Ectodermal cell (in vitro differentiated cells): Measurements from ENCODE around the gene FSD1.

ENCODE experiments used
- H3K27ac ChIP-seq: 2 replicates; pipeline ENCODE4 v1.7.0; 2013; ENCODE audit warnings: mild to moderate bottlenecking, low read depth, low read length; ENCODE audit not compliant: insufficient read depth, poor library complexity, severe bottlenecking
- H3K27me3 ChIP-seq: 2 replicates; pipeline ENCODE4 v1.7.0; 2013; ENCODE audit warnings: mild to moderate bottlenecking, low read length; ENCODE audit not compliant: insufficient read depth, control insufficient read depth, poor library complexity, severe bottlenecking
- H3K36me3 ChIP-seq: one replicate; pipeline ENCODE4 v1.7.0; 2013; ENCODE audit warnings: low read length; ENCODE audit not compliant: control insufficient read depth, insufficient read depth
- H3K4me1 ChIP-seq: one replicate; pipeline ENCODE4 v1.7.0; 2013; ENCODE audit warnings: low read length; ENCODE audit not compliant: control insufficient read depth, insufficient read depth
- H3K4me3 ChIP-seq: 2 replicates; pipeline ENCODE4 v1.7.0; 2013; ENCODE audit warnings: low read depth, low read length, control low read depth; ENCODE audit not compliant: insufficient read depth
- H3K9me3 ChIP-seq: 2 replicates; pipeline ENCODE4 v1.7.0; 2013; ENCODE audit warnings: mild to moderate bottlenecking, low read length, moderate library complexity; ENCODE audit not compliant: control insufficient read depth
- WGBS, 2 experiments: methylation state at CpG; one replicate each; pipeline ENCODE4 v1.1.7; 2013; ENCODE audit warnings: missing lambda C conversion rate in 2 of 2; 5-methylcytosine and 5-hydroxymethylcytosine counted together

The FSD1 gene

DNA sequence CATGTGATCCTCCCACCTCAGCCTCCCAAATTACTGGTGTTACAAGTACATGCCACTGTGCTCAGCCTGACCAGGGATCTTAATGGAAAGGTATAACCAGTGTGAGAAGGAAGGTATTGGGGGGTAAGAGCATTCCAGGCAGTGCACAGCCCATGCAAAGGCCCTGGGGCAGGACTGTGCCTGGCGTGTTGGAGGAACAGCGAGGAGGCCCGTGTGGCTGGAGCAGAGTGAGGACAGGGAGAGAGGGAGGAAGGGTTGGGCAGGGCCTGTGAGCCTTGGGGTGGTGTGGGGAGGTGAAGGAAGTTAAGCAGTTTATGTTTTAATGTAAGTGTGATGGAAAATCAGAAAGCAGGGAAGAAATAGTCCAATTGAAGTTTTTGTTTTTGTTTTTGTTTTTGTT lies 3.8 kb upstream of the FSD1 start:
- H3K4me1 ChIP-seq = peaks cover 4% of the 10 kb centered on the region
- 94 to 95% methylated on average over 3 of the region's 3 CpGs for WGBS, 2 experiments
- H3K9me3 ChIP-seq = no peaks in the 10 kb centered on the region
- H3K27ac ChIP-seq = no peak overlapping the region
- H3K27me3 ChIP-seq = no peaks in the 10 kb centered on the region
- H3K36me3 ChIP-seq = no peaks in the 10 kb centered on the region
- no peak overlapping the region for H3K4me3 ChIP-seq

DNA sequence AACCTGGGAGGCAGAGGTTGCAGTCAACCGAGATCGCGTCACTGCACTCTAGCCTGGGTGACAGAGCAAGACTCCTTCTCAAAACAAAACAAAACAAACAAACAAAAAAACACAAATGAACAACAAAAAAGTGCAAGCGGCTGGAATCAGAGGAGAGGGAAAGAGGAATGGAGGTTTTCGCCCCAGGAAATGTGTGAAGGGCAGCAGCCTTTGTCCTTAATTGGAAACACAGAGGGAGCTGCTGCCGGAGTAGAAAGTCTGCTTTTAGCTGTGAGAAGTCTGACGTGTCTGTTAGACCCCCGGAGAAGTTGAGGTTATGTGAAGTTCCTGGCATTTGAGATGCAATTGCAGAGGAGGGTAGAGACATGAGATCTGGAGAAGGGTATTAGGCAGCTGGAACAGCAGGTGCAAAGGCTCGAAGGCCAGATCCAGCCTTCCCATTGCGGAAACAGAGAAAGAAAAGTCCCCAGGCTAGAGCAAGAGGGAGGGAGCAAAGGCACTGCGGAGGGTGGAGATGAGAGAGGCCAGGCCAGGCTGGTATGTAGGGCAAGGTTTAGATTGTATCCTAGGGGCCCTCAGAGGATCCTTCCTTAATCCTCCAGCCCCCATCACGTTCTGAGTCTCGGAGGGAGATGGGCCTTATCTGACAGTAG lies 2.7 kb upstream of the FSD1 start:
- H3K4me1 ChIP-seq = peaks cover 4% of the 10 kb centered on the region
- H3K27ac ChIP-seq = no peak overlapping the region
- H3K9me3 ChIP-seq = no peaks in the 10 kb centered on the region
- no peaks in the 10 kb centered on the region for H3K27me3 ChIP-seq
- H3K4me3 ChIP-seq = no peak overlapping the region
- peaks cover 4% of the 10 kb centered on the region for H3K36me3 ChIP-seq
- WGBS, 2 experiments = 52 to 54% methylated on average over 11 to 13 of the region's 13 CpGs

DNA sequence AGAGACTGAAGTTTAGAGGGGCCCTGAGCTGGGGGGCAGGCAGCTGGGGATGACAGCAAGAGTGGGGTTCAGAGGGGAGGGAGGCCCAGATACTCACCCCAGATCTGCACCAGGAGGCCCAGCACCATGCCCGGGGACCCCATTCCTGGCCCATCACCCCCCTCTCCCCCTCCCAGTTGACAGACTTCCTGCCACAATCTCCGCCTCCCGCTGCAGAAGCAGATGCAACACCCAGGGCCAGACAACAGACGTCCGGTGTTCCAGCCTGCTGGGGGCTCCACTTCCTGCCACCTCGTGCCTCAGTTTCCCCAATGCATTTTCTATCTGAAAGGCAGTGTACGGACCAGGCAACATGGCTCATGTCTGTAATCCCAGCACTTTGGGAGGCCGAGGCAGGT lies 2.2 kb upstream of the FSD1 start, which contains the start of gene TMIGD2:
Gene TMIGD2, minus strand, starts transcription at position 147 of the 398 bp plus-strand sequence. Its CDS starts 4 bp downstream, at position 143.
- WGBS, 2 experiments = 85 to 86% methylated on average over 8 of the region's 8 CpGs
- H3K27me3 ChIP-seq = no peaks in the 10 kb centered on the region
- peaks cover 4% of the 10 kb centered on the region for H3K36me3 ChIP-seq
- no peak within 1 kb of the TSS for H3K4me3 ChIP-seq
- no peak within 1 kb of the TSS for H3K27ac ChIP-seq
- no peaks in the 10 kb centered on the region for H3K9me3 ChIP-seq
- H3K4me1 ChIP-seq = peaks cover 4% of the 10 kb centered on the region

DNA sequence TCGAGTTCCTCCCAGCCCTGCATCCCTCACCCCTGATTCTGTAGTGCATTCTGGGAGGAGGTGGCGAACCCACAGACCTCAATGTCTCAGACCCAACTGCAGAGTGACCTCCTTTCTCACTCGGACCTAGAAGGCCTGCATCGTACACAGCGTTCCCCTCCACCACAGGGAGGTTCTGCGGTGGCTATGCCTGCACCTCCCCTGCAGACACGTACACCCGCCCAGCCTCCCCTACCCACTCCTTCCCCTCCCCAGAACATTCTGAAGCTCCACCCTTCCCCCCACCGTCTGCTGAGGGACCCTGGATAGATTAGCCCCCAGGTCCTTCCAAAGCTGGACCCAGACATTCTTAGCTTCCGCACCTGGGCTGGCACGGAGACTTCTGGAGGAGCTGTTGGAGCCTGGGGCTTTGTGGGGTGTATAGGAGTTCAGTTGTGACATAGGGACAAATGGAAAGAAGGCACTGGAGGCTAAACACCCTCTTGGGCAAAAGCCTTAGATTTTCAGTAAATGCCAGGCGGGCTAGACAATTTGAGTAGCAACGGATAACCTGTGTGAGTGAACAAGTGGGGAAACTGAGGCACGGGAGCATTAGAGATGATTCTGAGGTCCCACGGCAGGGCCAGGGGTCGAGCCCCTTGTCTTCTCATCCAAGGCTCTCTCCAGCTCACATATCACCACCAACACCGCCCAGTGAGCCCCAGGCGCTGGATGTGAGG lies 420 bp upstream of the FSD1 start:
- Histone ChIP-seq H3K4me1 (peaks cover 4% of the 10 kb centered on the region), H3K27me3 (no peaks in the 10 kb centered on the region), H3K9me3 (no peaks in the 10 kb centered on the region), H3K4me3 (peak overlapping the region; percentile 53), H3K27ac (no peak overlapping the region), H3K36me3 (peaks cover 4% of the 10 kb centered on the region)
- 65 to 68% methylated on average over 18 of the region's 18 CpGs for WGBS, 2 experiments

DNA sequence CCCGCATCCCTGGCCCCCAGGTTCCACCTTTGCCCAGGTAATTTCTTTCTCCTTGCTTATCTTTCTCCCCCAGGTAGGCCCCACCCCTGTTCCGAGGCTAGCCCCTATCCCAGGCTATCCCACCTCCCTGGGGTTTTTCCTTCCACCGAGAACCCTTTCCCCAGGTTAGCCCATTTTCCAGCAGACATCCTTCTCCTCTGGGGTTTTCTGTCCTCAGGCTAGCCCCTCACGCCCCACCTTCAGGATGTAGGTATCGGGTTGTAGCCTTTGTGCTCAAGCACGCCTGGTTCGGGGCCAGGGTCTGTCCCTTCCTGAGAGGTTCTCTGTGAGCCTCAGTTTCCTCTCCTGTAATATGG lies 837 bp downstream of the FSD1 start:
- H3K9me3 ChIP-seq = no peaks in the 10 kb centered on the region
- WGBS, 2 experiments = 80 to 81% methylated on average over 7 of the region's 7 CpGs
- H3K27me3 ChIP-seq = no peaks in the 10 kb centered on the region
- H3K4me3 ChIP-seq = peak overlapping the region; percentile 53
- peaks cover 6% of the 10 kb centered on the region for H3K36me3 ChIP-seq
- H3K4me1 ChIP-seq = peaks cover 4% of the 10 kb centered on the region
- no peak overlapping the region for H3K27ac ChIP-seq

DNA sequence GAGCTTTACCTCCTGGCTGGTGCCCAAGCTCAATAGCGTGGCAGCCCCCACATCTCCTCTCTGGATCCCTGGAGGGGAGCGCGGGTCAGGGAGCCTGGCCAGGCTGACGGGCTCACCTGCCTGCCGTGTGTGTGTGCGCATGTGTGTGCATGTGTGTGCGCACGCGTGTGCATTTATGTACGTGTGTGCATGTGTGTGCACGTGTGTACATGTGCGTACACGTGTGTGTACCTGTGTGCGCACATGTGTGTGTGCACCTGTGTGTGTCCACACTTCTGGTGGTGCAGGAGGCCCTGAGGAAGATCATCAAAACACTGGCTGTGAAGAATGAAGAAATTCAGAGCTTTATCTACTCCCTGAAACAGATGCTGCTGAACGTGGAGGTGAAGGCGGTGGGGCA lies 1.3 kb downstream of the FSD1 start:
- peaks cover 4% of the 10 kb centered on the region for H3K4me1 ChIP-seq
- H3K36me3 ChIP-seq = peaks cover 10% of the 10 kb centered on the region
- WGBS, 2 experiments = 94 to 96% methylated on average over 16 of the region's 16 CpGs
- no peaks in the 10 kb centered on the region for H3K9me3 ChIP-seq
- no peaks in the 10 kb centered on the region for H3K27me3 ChIP-seq
- H3K27ac ChIP-seq = no peak overlapping the region
- H3K4me3 ChIP-seq = no peak overlapping the region

DNA sequence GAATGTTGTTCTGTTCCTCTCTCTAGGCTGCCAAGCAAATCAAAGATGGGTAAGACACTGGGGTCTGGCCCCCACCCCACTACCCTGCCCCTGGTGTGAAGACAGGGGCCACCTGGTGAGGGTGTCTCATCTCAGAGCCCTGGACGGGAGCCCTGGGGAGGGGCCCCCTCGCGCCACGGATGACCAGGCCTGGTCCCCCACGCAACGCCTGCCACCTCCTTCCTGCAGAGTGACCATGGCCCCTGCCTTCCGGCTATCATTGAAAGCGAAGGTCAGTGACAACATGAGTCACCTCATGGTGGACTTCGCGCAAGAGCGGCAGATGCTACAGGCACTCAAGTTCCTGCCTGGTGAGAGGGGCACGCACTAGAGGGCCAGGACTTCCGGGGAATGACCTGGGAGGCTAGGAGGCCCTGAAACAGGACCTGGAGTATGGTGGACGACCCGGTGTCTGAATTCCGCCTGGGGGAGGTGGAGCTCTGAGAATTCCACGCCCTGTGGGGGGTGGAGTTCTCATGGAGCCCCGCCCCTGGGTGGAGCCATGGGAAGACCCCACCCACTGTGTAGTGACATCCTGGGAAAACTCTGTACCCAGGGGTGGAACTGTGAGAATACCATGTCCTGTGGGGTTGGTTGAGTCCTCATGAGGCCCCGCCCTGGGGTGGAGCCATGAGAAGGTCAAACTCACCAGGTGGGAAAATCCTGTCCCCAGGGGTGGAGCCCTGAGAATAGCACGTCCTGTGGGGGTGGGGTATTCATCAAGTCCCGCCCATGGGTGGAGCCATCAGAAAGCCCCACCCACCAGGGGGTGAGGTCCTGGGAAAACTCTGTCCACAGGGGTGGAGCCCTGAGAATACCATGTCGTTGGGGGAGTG lies 6.1 kb downstream of the FSD1 start:
- no peaks in the 10 kb centered on the region for H3K9me3 ChIP-seq
- H3K4me3 ChIP-seq = no peak overlapping the region
- H3K27me3 ChIP-seq = no peaks in the 10 kb centered on the region
- H3K36me3 ChIP-seq = peaks cover 28% of the 10 kb centered on the region
- H3K4me1 ChIP-seq = no peaks in the 10 kb centered on the region
- 94% methylated on average over 22 of the region's 22 CpGs for WGBS, 2 experiments
- H3K27ac ChIP-seq = no peak overlapping the region

DNA sequence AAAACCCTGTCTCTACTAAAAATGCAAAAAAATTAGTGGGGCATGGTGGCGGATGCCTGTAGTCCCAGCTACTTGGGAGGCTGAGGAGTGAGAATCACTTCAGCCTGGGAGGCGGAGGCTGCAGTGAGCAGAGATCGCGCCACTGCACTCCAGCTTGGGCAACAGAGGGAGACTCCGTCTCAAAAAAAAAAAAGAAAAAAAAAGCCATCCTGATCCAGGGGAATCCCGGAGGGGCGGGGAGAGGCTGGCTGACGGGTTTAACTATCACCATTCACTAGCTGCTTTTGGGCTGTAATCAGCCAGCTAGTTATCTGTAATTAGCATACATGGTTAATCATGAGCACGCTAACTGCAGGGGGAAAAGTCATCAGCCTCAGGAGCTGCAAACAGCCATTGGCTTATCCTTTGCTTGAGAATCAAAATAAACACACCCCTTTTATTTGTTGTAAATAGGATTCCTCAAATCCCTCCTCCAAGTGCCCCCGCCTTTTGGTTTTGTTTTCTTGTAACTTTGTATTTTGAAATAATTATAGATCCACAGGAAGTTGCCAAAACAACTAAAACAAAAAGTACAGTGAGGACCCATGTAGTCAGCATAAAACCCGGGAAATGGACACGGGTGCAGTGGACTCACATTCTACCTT lies 9.6 kb downstream of the FSD1 start:
- no peak overlapping the region for H3K27ac ChIP-seq
- peaks cover 45% of the 10 kb centered on the region for H3K36me3 ChIP-seq
- 86 to 91% methylated on average over 11 of the region's 12 CpGs for WGBS, 2 experiments
- H3K9me3 ChIP-seq = peaks cover 3% of the 10 kb centered on the region
- H3K4me3 ChIP-seq = no peak overlapping the region
- H3K4me1 ChIP-seq = no peaks in the 10 kb centered on the region
- no peaks in the 10 kb centered on the region for H3K27me3 ChIP-seq

DNA sequence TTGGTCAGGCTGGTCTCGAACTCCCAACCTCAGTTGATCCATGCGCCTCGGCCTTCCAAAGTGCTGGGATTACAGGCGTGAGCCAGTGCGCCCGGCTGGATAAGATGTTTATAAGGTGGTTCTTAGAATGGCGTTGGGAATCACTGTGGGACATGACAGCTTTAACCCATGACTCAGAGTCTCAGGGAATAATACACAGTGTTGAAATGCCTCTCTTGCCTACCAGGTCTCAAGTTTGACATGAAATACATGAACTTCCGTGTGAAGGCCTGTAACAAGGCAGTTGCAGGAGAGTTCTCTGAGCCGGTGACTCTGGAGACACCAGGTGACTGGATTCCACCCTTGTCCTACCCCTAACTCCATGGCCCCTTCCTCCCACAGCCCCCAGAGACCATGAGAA lies 12.6 kb downstream of the FSD1 start:
- Histone ChIP-seq H3K4me1 (no peaks in the 10 kb centered on the region), H3K27me3 (no peaks in the 10 kb centered on the region), H3K4me3 (no peak overlapping the region), H3K36me3 (peaks cover 34% of the 10 kb centered on the region), H3K9me3 (peaks cover 3% of the 10 kb centered on the region), H3K27ac (no peak overlapping the region)
- WGBS, 2 experiments = 94% methylated on average over 9 of the region's 9 CpGs

DNA sequence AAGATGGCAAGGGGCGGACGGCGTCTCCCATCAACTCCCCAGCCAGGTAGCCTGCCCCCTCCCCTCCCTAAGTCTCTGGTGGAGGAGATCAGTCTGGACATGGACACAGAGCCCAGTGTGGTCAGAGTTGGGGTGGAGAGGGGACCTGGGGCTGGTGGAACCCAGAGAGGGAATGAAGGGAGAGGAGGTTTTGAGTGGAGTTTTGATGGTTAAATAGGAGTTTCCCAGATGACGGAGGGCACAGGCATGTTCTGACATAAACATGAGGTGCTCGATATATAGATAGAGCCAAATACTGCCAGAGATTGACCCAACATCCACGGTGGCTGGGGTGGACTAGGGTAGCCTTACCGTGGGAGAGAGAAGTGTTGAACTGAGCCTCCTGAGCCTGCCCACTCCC lies 14.1 kb downstream of the FSD1 start:
- Histone ChIP-seq H3K4me1 (no peaks in the 10 kb centered on the region), H3K27ac (no peak overlapping the region), H3K36me3 (peaks cover 27% of the 10 kb centered on the region), H3K4me3 (no peak overlapping the region), H3K9me3 (peaks cover 3% of the 10 kb centered on the region), H3K27me3 (no peaks in the 10 kb centered on the region)
- WGBS, 2 experiments = 97% methylated on average over 7 of the region's 7 CpGs
